LoVo (cell line): ENCODE results near the gene CAPZB.

Experiments used
- DNase-seq: peaks from one replicate; pipeline ENCODE4 v3.0.0-alpha.2; 2016; ENCODE audit warnings: low spot score

CAPZB gene

GRCh38 chr1:19405761-19406487, 79.4 kb downstream of the CAPZB start:
- no peak for DNase-seq

DNA sequence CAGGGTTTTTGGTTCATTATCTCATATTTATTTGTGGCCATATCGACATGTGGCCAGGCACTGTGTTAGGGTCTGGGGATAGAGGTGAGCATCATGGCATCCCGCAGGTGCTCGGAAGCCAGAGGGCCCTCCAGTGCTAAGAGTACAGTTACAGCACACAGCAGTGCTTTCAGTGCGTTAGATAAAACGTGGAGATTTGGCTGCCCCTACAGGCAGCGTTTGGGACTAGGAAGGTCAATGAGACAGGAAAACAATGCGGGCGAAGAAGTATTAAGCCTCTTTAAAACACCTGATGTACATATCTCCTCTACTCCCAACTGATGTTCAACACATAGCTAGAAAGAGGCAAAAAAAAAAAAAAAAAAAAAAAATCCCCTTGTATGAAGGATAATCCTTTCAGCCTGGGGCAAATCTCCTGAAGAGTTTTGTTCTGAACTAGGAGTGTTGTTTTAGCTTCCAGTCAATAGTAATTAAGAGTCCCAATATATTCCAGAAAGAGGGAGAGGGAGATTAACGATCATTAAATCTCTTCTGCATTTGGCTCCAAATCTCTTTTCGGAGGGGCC, 80.1 kb downstream of the CAPZB start:
- no peak for DNase-seq

GRCh38 chr1:19404748-19405147, 80.6 kb downstream of the CAPZB start:
- DNase-seq, result no peak

DNA sequence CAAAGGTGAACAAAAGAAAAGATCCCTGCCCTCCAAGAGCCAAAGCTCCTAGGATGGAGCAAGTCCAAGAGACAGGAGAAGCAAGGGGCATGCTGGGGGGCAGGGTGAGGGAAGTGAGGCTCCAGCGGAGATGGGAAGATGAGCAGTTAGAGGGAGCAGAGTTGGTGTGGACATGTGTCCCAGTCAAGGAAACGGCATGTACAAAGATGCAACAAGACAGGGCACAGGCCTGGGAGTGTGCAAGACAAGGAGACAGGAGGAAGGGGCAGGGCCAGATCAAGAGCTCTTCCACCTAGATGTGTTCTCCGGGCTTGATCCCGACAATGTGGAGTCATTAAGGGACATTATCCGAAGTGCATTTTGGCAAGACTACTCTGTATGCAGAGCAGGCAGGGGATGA, 82.1 kb downstream of the CAPZB start:
- no peak for DNase-seq

GRCh38 chr1:19402031-19402813, 83.1 kb downstream of the CAPZB start:
- no peak for DNase-seq

DNA sequence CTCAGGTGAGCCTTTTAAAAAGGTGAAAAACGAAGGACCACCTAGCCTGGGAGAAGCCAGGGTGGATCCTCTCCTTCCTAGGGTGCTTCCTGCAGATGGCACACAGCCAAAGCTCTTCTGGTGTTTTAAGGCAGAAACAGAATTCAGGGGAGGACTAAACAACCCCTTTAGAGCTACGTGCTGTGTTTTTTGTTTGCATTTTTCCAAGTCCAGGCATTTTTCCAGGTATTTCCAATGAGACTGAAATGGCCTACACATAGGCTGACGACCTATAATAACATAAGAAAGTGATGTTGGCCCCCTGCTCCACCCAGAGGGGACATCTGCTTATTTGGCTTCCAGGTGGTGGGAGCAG, 83.8 kb downstream of the CAPZB start:
- no peak for DNase-seq

DNA sequence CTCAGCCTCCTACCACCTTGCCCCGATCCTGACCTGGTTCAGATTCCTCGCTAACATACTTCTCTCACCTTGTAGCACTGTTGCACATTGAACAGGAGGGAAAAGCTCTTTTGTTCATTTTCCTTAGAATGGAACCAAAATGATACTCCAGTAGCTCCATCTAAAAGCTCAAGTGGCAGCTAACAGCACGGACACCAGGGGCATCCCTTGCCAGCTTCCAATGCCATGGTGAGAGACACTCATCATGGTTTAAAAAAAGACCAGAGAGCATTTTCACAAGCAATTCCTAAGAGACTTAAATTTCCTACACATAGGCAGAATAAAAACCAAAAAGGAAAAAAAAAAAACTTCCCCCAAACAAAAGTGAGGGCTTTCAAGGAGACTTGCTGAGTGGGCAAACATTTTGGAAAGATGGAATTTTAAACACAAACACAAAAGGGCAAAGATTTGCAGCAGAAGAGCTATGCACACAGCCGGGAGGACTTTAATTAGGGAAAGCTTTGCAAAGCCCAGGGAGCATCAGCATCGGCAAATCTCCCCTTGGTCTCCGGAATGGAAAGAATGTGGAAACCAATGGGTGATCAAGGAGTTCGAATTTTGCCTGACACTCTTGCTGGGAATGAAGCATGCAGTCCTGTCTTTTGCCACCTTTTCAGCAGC, 84.3 kb downstream of the CAPZB start:
- no peak for DNase-seq

DNA sequence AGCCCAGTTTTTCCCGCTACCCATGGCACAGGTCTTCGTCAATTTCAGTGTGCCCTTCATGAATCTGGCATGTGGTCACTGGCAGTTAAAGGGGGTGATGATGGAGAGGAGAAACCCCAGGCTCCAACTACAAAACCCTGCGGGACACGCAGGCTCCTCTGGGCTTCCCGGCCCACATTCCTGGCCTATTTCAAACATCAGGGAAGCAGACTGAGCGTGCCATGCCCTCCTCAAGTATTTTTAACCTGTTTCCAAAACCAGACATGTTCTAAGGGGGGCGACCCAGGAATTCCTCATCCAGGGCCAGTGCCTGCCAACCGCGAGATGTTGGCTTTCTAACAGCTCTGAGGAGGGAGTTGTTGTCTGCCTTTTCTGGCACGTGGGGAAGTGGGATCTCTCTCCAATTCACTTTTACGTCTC, 85.1 kb downstream of the CAPZB start:
- no peak for DNase-seq

- DNase-seq, result no peak
Observed at GRCh38 chr1:19398309-19398760, 87.0 kb downstream of the CAPZB start.

GRCh38 chr1:19397217-19397945, 88.0 kb downstream of the CAPZB start:
- no peak for DNase-seq

- no peak for DNase-seq
Observed at GRCh38 chr1:19396280-19396679, 89.1 kb downstream of the CAPZB start.

DNA sequence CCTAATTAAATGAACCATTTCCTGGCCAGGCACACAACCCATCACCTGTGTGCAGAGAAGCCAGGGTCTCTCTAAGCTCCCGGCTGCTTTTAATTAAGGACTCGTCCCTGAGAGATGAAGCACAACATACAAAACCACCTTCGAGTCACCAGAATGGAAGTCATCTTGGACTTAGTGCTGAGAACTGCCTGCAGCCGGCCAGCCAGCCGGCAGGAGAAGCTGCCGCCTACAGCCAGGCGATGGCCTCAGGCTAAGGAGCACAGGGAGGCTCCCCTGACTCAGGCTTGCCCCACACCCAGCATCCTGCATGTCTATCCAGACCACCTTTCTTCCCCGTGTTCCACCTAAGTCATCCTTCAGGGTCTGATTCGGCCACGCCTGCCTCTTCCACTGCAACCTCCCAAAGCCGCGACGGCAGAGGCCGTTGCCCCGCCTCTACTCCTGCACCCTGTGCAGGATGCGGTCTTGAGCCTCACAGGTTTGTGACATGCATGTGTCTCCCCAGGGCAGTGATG, 89.6 kb downstream of the CAPZB start:
- no peak for DNase-seq

GRCh38 chr1:19393046-19393445, 92.3 kb downstream of the CAPZB start:
- no peak for DNase-seq

- no peak for DNase-seq
Observed at GRCh38 chr1:19392221-19392620, 93.1 kb downstream of the CAPZB start.

GRCh38 chr1:19391596-19391981, 93.8 kb downstream of the CAPZB start:
- no peak for DNase-seq

GRCh38 chr1:19390901-19391595, 94.3 kb downstream of the CAPZB start:
- peak; percentile 12 for DNase-seq

- DNase-seq, result no peak
Observed at GRCh38 chr1:19390166-19390850, 95.0 kb downstream of the CAPZB start.

DNA sequence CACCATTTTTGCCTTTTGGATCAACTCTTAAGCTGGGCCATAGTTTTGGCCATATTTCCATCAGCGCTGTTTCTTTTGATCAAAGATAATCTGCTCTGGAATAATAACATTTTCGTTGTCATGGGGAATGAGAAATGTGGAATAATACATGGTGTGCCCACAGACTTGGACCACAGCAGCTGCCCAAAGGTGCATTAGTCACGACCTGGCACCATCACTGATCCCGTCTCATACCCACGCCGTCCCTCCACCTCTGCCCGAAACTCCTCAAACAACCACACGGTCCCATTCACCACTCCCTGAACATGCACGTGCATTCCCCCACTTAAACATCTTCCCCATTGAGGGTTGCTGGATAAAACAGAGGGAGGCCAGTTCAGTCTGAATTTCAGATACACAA, 96.4 kb downstream of the CAPZB start:
- no peak for DNase-seq

DNA sequence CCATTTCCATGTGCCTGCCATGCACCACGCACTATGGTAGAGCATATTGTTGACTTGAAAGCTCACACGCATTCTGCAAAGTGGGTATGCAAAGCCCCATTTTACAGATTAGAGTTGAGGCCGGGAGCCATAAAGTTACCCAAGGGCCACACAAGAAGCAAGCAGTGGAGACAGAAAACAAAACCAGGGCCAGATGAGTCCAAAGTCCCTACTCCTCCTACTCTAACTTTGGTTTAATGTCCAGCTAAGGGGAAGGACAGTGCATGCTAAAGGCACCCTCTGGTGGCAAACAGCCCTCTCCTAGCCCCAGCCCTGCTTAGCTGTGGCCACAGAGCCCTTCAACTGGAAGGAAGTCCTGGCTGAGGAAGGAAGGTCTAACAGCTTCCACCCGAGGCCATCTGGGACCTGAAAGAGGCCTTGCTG, 98.3 kb downstream of the CAPZB start:
- no peak for DNase-seq

DNA sequence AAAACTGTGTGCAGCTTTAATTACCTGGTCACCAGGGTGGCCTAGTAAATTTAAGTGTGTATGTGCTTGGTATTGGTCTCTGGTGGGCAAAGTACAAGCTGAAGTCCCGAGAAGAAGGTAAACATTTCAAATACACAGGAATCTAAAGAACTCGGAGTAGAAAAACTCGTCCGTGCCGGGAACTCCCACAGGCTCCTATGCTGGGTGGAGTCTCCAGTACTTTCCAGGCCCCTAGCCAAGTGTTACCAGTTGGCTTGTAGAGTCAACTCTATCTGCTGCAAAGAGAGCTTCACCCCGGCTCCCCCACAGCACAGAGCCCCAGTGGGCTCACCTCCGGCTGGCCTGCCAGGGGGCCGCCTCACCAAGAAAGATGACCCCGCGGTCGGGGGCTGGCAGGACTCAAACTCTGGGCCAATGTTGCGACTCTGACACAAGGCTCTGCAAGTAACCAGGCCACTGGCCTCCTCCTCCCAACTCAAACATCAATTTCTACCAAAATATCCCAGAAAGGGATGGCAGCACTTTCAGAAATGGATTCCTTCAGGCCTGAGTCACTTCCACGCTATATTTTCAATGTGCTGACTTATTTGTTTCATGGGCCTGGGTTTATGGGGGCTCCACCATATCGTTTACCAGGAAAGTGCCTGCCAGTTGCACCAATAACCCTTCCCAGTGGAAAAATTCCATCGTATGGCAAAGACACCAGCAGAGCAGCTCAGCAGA, 99.3 kb downstream of the CAPZB start:
- DNase-seq, result peak; percentile 7
